CD4-positive, alpha-beta T cell (primary cell): ENCODE measurements around the gene SLC9A6. TPM values are rescaled to one million over a fixed set of nuclear protein-coding genes. Genes with fewer than 3 reads are reported as not detected.
"Not testable (repeated sequence)": the region's sequence is repeated elsewhere in the genome, so short reads cannot be mapped to it uniquely, and the experiment has no call there.

Experiments used
- ATAC-seq: fragments of 200-7000 bp; cut with Tn5 transposase; one replicate; pipeline ENCODE4 v1.10.0; 2022; ENCODE audit warnings: mild to moderate bottlenecking; ENCODE audit not compliant: poor library complexity
- CTCF ChIA-PET: fragments of 350-600 bp; sonication (Branson Sonifier 250); formaldehyde crosslinking; loops from one replicate; lab custom pipeline; 2021; ENCODE audit warnings: antibody characterized with exemption, inconsistent platforms; lab: Charles Lee
- POLR2A ChIA-PET: fragments of 350-600 bp; sonication (Branson Sonifier 250); formaldehyde crosslinking; loops from one replicate; lab custom pipeline; 2021; ENCODE audit warnings: antibody characterized with exemption, inconsistent platforms; lab: Charles Lee
- DNase-seq, 14 experiments: peaks; one replicate each; pipeline ENCODE4 v3.0.0-alpha.2; 2013 to 2020; ENCODE audit warnings: mixed read lengths in 2 of 14
- H3K27ac ChIP-seq, 2 donors: one replicate each; pipeline versions ENCODE4 v1.5.1 to v1.7.0; 2013; ENCODE audit warnings: low read length in 2 of 2, low read depth in 1 of 2, mild to moderate bottlenecking in 1 of 2
- H3K27me3 ChIP-seq, 2 experiments: 1 replicate in 1 of 2; 2 replicates in 1 of 2; pipeline versions ENCODE4 v1.6.1 to v1.7.0; 2013; ENCODE audit warnings: low read length in 2 of 2, control low read depth in 1 of 2, mild to moderate bottlenecking in 1 of 2, moderate library complexity in 1 of 2; ENCODE audit not compliant: insufficient read depth in 2 of 2, control insufficient read depth in 1 of 2
- H3K36me3 ChIP-seq: one replicate; pipeline ENCODE4 v1.6.1; 2013; ENCODE audit warnings: low read length, control low read depth; ENCODE audit not compliant: insufficient read depth
- H3K4me1 ChIP-seq: one replicate; pipeline ENCODE4 v1.6.1; 2013; ENCODE audit warnings: low read length, control low read depth; ENCODE audit not compliant: insufficient read depth
- H3K4me3 ChIP-seq: one replicate; pipeline ENCODE4 v1.5.1; 2013; ENCODE audit warnings: mild to moderate bottlenecking, low read length, moderate library complexity
- H3K9me3 ChIP-seq, 2 experiments: 1 replicate in 1 of 2; 2 replicates in 1 of 2; pipeline versions ENCODE4 v1.6.1 to v1.7.0; 2013; ENCODE audit warnings: low read length in 2 of 2, mild to moderate bottlenecking in 2 of 2, control low read depth in 1 of 2, moderate library complexity in 1 of 2; ENCODE audit not compliant: control insufficient read depth in 1 of 2, insufficient read depth in 1 of 2
- H3K27ac Mint-ChIP-seq: one replicate; pipeline ENCODE4 v1.8.0; 2020; ENCODE audit warnings: mixed read lengths
- H3K27me3 Mint-ChIP-seq: one replicate; pipeline ENCODE4 v1.8.0; 2021; ENCODE audit warnings: mixed read lengths
- H3K36me3 Mint-ChIP-seq: one replicate; pipeline ENCODE4 v1.8.0; 2021; ENCODE audit warnings: low read depth, mixed read lengths
- H3K4me1 Mint-ChIP-seq: one replicate; pipeline ENCODE4 v1.8.0; 2021; ENCODE audit warnings: low read depth, mixed read lengths
- H3K4me3 Mint-ChIP-seq: one replicate; pipeline ENCODE4 v1.8.0; 2020; ENCODE audit warnings: mild to moderate bottlenecking, mixed read lengths
- H3K9me3 Mint-ChIP-seq: one replicate; pipeline ENCODE4 v1.8.0; 2020; ENCODE audit warnings: mixed read lengths
- intact Hi-C, 2 experiments: fragments of 100-400 bp; cut with DNase I in 1 of 2; cut with micrococcal nuclease in 1 of 2; formaldehyde crosslinking; loops; one replicate each; pipeline versions ENCODE4 v1.15.1 to v1.9.0; 2023 to 2025; cut with DNase I, micrococcal nuclease
- total RNA-seq, 174 experiments: library from RNA in 2 of 174; stranded (reverse) in 2 of 174; gene quantifications; one replicate each; pipeline ENCODE4 v1.2.3 and lab custom pipeline; 2021 to 2026
- TF ChIP-seq, protein P1 (sequence below): fragments of 200-600 bp; IDR thresholded peaks from one replicate; pipeline ENCODE4 v1.8.0; 2022; ENCODE audit warnings: antibody characterized with exemption, mild to moderate bottlenecking

SLC9A6 gene
- total RNA-seq, 2 experiments from 2014 or later, result 17.8 to 20.0 TPM

DNA sequence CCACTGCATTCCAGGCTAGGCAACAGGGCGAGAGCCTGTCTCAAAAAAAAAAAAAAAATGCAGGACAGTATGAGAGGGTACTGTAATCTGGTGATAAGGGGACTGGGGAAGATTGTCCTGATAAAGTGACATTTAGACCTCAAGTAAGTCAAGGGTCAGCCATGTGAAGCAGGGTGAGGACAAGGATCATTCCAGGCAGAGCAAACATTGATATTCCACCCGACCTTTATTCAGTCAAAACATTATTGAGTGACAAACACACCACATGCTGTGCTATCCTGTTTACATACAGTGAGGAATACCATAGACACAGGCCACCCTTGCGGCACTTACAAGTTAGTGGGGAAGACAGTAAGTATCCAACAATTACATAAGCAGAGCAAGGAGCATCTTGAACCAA is 64.4 kb downstream of the SLC9A6 start:
- H3K36me3 ChIP-seq, result no peaks in the 10 kb centered on the region
- no peak overlapping the region for H3K27ac ChIP-seq
- no peak overlapping the region for H3K27ac Mint-ChIP-seq
- DNase-seq, result no peak
- H3K9me3 Mint-ChIP-seq, result no peaks in the 10 kb centered on the region
- no peak overlapping the region for H3K4me3 Mint-ChIP-seq
- intact Hi-C loops, result no loop called here
- peaks cover 12% of the 10 kb centered on the region for H3K36me3 Mint-ChIP-seq
- H3K4me1 ChIP-seq, result no peaks in the 10 kb centered on the region
- ATAC-seq, result no peak
- H3K4me3 ChIP-seq, result no peak overlapping the region
- TF ChIP-seq, protein P1, sequence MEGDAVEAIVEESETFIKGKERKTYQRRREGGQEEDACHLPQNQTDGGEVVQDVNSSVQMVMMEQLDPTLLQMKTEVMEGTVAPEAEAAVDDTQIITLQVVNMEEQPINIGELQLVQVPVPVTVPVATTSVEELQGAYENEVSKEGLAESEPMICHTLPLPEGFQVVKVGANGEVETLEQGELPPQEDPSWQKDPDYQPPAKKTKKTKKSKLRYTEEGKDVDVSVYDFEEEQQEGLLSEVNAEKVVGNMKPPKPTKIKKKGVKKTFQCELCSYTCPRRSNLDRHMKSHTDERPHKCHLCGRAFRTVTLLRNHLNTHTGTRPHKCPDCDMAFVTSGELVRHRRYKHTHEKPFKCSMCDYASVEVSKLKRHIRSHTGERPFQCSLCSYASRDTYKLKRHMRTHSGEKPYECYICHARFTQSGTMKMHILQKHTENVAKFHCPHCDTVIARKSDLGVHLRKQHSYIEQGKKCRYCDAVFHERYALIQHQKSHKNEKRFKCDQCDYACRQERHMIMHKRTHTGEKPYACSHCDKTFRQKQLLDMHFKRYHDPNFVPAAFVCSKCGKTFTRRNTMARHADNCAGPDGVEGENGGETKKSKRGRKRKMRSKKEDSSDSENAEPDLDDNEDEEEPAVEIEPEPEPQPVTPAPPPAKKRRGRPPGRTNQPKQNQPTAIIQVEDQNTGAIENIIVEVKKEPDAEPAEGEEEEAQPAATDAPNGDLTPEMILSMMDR, result no peak
- no peaks in the 10 kb centered on the region for H3K4me1 Mint-ChIP-seq
- H3K9me3 ChIP-seq, result no peaks in the 10 kb centered on the region
- ChIA-PET POLR2A (no interaction called here), CTCF (no interaction called here)
- no peaks in the 10 kb centered on the region for H3K27me3 ChIP-seq
- H3K27me3 Mint-ChIP-seq, result no peaks in the 10 kb centered on the region

DNA sequence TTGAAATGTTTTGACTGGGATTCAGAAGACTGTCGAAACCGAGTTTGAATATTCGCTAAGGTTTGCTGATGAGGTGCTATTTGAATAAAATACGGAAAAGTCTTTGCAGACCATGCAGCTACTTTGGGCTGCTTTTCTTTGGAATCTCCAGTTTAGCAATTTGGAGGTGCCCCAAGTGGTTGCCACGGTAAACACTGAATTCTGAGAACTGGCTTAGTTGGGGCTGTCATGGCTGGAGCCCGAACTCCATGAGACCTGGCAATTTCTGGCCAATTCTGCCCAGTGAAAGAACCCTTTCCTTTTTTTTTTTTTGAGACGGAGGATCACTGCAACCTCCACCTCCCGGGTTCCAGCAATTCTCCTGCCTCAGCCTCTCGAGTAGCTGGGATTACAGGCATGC is 65.6 kb downstream of the SLC9A6 start:
- H3K4me1 ChIP-seq, DNase-seq, H3K4me3 ChIP-seq, H3K9me3 ChIP-seq, CTCF ChIA-PET, H3K27ac Mint-ChIP-seq, H3K9me3 Mint-ChIP-seq, ATAC-seq, H3K4me3 Mint-ChIP-seq, POLR2A ChIA-PET, H3K36me3 Mint-ChIP-seq, intact Hi-C loops, H3K36me3 ChIP-seq, H3K27me3 Mint-ChIP-seq, H3K4me1 Mint-ChIP-seq, H3K27me3 ChIP-seq, H3K27ac ChIP-seq: not testable (repeated sequence)

DNA sequence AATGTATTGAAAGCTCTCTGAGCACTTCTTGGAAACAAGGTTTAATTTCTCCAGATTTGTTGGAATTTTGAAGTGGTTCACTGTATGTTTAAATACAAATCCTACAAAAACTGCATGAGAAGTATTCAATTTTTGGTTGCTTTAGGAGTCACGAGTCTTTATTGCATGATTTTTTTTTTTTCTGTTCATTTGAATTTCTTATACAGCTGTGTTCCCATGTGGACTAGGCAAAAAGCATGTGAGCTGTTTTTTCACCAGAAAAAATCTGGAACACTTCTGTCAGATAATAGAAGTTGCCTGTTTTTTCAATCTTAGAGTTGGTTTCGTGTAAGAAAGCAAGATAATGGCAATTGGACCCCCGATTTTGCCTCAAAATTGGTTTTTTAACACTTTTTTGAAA is 66.4 kb downstream of the SLC9A6 start:
- Mint-ChIP-seq H3K27ac (no peak overlapping the region), H3K4me1 (peaks cover 5% of the 10 kb centered on the region), H3K27me3 (no peaks in the 10 kb centered on the region), H3K9me3 (no peaks in the 10 kb centered on the region), H3K4me3 (no peak overlapping the region), H3K36me3 (no peaks in the 10 kb centered on the region)
- H3K4me1 ChIP-seq, result peaks cover 4% of the 10 kb centered on the region
- ATAC-seq (no peak), DNase-seq (no peak)
- H3K27me3 ChIP-seq, result no peaks in the 10 kb centered on the region
- CTCF ChIA-PET, result no interaction called here
- H3K27ac ChIP-seq, result no peak overlapping the region
- intact Hi-C loops, result no loop called here
- no peak overlapping the region for H3K4me3 ChIP-seq
- POLR2A ChIA-PET, result no interaction called here
- no peaks in the 10 kb centered on the region for H3K36me3 ChIP-seq
- no peaks in the 10 kb centered on the region for H3K9me3 ChIP-seq
- TF ChIP-seq, protein P1, result no peak

DNA sequence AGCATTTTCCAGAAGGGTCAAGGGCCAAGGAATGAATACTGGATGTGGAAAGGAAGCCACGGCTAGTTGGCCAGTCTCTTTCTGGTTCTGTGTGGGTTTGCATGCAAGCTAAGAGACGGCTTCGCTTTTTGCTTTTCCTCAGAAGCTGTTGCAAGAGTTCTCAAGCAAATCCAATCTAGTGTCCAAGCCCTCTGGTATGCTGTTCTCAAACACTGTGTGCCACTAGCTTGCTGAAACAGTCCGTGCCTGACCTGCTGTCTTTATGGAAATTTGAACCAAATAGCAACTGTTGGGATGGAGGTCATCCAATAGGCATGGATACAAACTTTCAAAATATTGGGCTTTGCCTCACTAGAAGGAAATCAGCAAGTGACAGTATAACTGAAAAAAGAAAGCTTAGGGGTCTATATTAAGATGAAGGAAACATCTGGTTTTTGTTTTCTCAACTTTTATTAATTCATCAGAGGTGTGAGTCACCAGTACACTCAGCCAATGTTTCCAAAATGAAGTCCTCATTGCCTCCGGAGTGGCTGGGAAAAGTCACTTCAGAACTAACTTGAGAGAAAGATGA is 70.5 kb downstream of the SLC9A6 start:
- Mint-ChIP-seq H3K4me1 (peaks cover 18% of the 10 kb centered on the region), H3K9me3 (no peaks in the 10 kb centered on the region), H3K27me3 (no peaks in the 10 kb centered on the region), H3K27ac (no peak overlapping the region), H3K4me3 (no peak overlapping the region), H3K36me3 (no peaks in the 10 kb centered on the region)
- no peaks in the 10 kb centered on the region for H3K36me3 ChIP-seq
- ChIA-PET POLR2A (interaction anchor here (1.1 to 1.5 kb wide), 3 partner anchors 9 to 93 kb away, joined by 3 to 19 read pairs (median 4); no protein-coding TSS in a partner anchor), CTCF (no interaction called here)
- ATAC-seq (no peak), DNase-seq (no peak)
- no peak overlapping the region for H3K4me3 ChIP-seq
- intact Hi-C loops, result no loop called here
- no peaks in the 10 kb centered on the region for H3K9me3 ChIP-seq
- H3K27ac ChIP-seq, result no peak overlapping the region
- TF ChIP-seq, protein P1, result no peak
- no peaks in the 10 kb centered on the region for H3K27me3 ChIP-seq
- peaks cover 7% of the 10 kb centered on the region for H3K4me1 ChIP-seq
